ENCODE results near the gene GRM3.

The GRM3 gene

DNA sequence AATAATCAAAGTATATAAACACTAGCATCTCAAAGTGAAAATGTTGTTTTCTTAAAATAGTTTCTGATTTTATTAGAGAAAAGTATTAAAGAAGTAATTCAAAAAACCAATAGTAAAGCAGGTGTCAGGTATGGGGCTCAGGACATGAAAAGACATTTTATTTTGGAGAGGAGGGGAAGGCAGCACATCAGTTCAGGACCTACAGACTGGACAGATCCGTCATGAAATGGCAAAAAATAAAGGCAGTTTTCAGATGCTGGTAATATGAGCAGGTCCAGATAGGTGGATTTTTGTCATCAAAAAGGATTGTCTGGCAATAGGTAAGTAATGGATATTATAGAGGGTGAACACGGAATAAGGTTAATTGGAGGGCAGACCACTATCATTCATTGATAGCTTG, 49.0 kb downstream of the GRM3 start:
- no peak for DNase-seq (ENCODE audit: low read depth in 2 of 2)

DNA sequence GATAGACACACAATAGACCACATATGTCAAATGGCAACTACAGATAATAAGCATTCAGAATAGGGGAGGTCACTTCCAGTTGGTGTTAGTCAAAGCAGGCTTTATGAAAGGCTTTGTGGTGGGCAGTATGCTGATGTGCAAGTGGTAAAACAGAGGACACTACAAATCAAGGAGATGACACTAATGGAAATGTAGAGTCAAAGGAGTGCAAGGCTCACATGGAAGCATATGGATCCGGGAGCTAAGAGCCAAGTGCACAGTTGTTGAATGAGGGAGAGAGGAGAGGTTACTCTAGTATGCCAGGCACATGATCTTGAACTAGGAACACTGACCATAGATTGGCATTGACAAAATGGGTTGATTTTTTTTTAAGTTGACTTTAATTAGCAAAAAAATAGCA, 62.7 kb downstream of the GRM3 start:
- no peak for DNase-seq (ENCODE audit: low read depth in 2 of 2)

- DNase-seq (ENCODE audit: low read depth in 2 of 2): no peak
These were observed 64.4 kb downstream of the GRM3 start for GRCh38 chr7:86708031-86708680.

GRCh38 chr7:86720306-86720705, 76.6 kb downstream of the GRM3 start:
- DNase-seq (ENCODE audit: low read depth in 2 of 2): no peak

DNA sequence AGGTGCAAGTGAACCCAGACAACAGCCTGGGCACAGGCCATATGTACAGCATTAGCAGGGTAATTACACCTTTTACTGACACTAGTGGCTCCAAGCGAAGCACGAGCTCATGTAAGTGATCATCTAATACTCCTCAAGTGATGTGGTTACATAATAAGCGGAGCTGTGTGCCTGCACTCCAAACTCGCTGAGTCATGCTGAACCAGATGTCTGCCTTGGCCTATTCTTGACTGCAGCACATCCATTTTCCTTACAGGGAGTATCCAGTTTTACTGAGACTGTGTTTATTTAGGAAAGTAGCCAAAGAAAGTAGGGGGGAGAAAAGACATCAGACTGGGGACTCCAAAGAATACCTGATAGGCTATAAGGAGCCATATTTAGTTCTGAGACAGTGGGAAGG, 90.1 kb downstream of the GRM3 start:
- DNase-seq (ENCODE audit: low read depth in 2 of 2): no peak

DNA sequence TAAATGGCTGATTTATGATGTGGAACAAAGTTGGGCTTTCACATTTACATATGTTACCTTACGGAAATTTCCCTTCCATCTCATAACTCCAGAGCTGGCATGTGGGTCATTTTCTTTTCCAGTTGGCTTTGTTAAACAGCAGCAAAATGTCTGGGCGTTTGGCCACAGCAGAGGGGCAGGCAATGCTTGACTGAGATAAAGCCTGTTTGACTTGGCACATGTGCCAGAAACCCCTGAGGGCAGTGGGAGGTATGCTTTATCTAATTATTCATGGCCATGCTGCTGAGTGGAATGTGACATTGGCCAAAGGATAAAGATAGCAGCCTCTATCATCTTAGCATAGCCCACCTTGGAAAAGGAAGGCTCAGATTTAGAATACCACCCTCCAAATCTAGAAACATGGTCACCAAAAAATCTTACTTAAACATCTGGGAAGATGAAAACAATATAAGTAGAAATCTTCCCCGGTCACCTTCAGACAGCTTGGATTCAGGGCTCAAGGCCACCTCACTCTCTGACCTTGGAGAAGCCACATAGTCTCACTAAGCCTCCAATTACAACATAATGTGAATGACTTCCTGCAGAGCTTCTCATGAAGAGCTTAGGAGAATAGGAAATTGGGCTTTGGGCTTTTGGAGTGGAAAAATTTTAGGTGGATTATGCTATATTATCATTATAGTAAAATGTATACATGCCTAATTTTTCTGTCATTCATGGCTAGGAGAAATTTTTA, 101.5 kb downstream of the GRM3 start:
- DNase-seq (ENCODE audit: low read depth in 2 of 2): no peak

GRCh38 chr7:86747698-86748097, 104.0 kb downstream of the GRM3 start:
- DNase-seq (ENCODE audit: low read depth in 2 of 2): no peak

GRCh38 chr7:86748201-86748600, 104.5 kb downstream of the GRM3 start:
- no peak for DNase-seq (ENCODE audit: low read depth in 2 of 2)

DNA sequence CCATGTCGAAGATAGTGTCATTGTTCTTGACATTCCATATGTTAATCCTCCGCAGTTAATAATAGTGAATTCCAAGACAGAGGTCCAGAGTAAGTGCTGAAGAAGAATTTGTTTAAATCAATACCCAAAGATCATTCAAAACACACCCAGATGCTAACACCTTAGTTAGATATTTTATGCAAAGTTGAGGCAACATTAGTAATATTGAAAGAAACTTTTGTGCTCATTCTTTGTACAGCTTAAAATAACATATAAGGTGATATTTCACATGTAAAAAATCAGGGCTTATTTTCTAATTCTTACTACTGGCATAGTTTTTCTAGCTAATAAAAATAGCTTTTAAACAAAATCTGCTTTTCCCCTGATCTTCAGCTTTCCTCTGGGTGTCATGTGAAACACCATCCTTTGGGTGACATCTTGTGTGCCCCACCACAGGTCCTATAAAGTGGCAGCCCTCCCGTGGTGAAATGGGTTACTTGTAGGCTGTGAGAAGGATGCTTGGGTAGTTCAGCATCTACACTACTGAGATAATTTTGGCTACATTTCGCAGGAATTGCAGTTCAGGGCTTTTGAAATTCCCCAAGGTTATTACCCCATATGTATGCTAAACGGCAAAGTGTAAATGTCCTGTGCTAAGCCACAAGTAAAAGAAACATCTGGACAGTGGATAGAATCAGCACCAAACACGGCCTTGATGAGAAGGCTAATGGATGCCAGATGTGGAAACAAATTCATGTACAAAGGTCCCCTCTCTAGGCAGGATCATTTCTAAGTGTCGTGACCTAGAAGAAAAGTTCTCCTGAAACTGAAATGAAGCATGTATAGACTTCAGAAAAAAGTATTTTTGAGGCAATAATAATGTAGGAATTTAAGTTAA, 105.4 kb downstream of the GRM3 start:
- no peak for DNase-seq (ENCODE audit: low read depth in 2 of 2)

GRCh38 chr7:86749741-86750665, 106.3 kb downstream of the GRM3 start:
- no peak for DNase-seq (ENCODE audit: low read depth in 2 of 2)

DNA sequence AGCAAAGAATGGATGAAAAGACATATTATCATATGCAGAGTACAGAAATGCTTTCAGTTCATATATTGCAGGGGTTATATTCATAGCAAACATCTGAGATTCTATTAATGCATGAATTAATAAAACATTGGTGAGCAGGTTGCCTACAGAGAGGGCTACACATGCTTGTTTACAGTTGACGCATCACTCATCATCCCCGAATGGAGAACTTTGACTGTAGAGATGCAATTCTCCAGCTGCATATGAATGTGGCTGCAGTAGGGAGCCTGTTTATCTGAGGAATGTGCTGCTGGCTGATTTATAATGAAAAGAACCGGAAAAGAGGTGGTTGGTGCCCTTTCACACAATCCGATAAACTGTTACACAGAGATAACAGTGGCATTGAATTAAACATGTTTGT, 116.5 kb downstream of the GRM3 start:
- no peak for DNase-seq (ENCODE audit: low read depth in 2 of 2)

GRCh38 chr7:86762129-86762528, 118.4 kb downstream of the GRM3 start:
- no peak for DNase-seq (ENCODE audit: low read depth in 2 of 2)

GRCh38 chr7:86765931-86766330, 122.2 kb downstream of the GRM3 start:
- DNase-seq (ENCODE audit: low read depth in 2 of 2): no peak

GRCh38 chr7:86768394-86768793, 124.7 kb downstream of the GRM3 start:
- no peak for DNase-seq (ENCODE audit: low read depth in 2 of 2)

GRCh38 chr7:86768967-86769760, 125.5 kb downstream of the GRM3 start:
- no peak for DNase-seq (ENCODE audit: low read depth in 2 of 2)

DNA sequence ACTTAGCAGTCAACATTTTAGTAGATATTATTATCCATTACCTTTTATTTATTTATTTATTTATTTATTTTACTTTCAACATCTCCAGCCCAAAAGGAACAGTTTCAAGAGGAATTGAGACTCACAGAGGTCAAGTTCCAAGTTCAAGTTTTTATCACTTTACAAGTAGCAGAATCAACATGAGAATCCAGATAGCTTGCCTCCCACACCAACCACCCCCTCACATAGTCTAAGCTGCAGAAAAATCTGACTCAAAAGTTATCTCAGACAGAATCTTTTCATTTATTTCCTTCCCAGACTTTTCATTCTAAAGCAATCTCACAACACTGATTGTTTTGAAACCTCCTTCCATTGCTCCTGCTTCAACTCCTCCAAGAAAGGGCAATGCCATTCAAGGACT, 129.6 kb downstream of the GRM3 start:
- no peak for DNase-seq (ENCODE audit: low read depth in 2 of 2)

DNA sequence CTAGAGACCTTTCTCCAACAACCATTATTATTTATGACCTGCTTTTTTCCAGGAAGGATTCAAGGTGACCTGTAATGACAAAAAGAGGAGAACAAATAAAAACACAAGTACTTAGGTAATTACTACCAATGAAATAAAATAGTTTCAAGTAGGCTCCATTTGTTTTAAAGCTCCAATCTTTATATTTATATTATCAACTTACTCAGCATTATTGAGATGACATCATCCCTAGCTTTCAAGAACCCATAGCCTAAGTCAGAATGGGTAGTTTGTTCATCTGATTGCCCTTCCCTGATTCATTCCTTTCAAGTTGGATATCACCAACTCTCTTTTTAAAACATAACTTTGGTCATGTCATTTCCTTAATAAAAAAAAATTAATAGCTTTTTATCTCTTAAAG, 131.5 kb downstream of the GRM3 start:
- no peak for DNase-seq (ENCODE audit: low read depth in 2 of 2)

DNA sequence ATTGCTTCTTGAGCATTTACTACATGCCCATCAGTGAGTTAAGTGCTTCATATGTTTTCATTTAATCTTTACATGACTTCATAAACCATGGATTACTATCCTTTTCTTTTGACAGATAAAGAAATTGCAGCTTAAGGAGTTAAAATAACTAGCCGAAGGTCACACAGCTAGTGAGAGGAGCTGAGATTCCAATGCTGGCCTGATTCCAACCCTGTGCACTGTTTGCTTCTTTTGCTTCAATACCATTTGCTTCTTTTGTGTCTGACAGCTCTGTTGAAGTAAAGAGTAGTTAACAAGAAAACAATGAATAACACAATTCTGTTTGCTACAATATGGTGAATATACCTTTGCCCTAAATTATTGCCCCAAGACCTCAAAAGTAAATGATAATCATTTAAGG, 132.4 kb downstream of the GRM3 start:
- no peak for DNase-seq (ENCODE audit: low read depth in 2 of 2)

DNA sequence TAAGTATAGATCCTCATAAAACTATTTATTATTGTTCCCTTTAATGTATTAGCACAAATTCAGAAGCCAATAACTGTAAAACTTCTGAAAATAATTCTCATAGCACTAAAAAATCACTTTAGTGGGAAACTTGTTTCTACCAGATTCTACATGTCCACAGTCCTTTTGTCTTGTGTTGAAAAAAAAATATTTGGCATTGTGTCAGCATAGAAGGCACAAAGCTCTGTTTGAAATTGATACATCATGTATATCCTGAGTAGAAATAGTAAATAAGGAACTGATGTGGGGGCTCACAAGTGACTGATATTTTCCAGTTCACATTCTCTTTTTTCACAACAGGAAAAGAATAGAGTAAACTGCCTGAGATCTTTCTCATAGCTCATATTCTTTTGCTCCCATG, 134.6 kb downstream of the GRM3 start:
- no peak for DNase-seq (ENCODE audit: low read depth in 2 of 2)

DNA sequence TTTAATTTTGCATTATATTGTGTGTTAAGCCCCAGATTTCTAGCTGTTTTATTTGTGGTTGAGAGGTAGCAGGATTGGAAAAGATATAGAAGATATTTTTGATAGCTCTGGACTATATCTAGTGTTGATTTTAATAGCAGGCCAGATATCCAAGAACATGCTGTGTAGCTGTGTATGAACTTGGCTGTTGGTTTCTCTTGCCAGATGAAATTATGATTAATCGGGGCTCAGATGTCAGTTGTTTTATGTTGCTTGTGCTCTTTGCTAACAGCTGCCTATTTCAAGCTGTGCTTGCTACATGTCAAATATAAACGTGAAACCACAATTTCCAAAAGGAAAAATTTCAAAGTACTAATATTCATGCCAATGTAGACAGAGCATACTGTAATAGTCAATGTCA, 141.1 kb downstream of the GRM3 start:
- DNase-seq (ENCODE audit: low read depth in 2 of 2): no peak

DNA sequence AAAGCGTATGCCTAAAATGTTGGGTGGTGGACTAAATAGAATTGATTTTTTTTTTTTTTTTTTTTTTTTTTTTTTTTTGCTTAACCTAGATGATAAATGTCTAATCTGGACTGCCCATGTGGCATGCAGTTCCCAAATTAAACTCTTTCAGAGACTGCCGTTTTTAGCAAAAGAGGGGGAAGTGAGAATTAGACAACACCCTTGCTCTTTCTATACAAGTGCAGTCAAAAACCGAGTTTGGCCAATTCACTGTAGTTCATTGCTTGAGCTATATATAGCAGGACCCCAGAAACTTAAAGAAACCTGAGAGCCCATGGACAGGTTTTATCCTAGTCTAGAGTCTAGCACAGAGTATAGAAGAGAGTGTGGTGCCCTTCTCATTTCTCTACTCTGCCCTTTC, 141.9 kb downstream of the GRM3 start:
- no peak for DNase-seq (ENCODE audit: low read depth in 2 of 2)
